CD4-positive, alpha-beta T cell treated with Interleukin-15 for 1 hour (primary cell): ENCODE measurements around the gene PSMC4.
"Not testable (repeated sequence)": the region's sequence is repeated elsewhere in the genome, so short reads cannot be mapped to it uniquely, and the experiment has no call there.

Source experiments
- DNase-seq: peaks from one replicate; pipeline ENCODE4 v3.0.0-alpha.2; 2020

Gene PSMC4

DNA sequence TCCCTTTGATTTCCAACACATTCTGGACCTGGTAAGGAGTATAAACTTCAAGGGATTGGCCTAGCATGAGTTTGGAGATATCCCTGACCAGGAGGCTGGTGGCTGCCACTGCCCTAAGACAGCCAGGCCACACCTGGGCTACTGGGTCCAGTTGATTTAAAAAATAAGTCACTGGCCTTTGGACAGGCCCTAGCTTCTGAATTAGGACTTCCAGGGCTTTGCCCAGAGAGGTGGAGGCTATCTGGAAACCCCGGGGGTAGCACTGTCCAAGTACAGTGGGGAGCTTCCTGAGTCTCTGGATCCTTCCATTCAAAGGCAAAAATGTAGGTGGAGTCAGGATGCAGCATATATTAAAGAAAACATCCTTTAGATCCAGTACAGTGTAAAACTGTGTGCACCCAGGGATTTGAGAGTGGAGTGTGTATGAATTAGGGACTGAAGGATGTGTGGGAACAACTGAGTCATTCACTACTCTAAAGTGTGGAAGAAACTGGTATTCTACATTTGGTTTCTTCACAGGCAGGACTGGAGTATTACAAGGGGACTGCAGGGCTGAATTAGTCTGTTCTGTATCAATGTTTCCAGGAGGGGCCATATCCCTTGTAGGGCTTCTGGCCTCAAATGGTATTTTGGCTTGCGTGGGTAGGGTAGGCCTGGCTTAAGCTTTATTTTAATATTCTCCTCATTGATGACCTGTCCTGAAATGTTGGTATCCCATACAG, 21.8 kb upstream of the PSMC4 start:
- DNase-seq, result no peak

DNA sequence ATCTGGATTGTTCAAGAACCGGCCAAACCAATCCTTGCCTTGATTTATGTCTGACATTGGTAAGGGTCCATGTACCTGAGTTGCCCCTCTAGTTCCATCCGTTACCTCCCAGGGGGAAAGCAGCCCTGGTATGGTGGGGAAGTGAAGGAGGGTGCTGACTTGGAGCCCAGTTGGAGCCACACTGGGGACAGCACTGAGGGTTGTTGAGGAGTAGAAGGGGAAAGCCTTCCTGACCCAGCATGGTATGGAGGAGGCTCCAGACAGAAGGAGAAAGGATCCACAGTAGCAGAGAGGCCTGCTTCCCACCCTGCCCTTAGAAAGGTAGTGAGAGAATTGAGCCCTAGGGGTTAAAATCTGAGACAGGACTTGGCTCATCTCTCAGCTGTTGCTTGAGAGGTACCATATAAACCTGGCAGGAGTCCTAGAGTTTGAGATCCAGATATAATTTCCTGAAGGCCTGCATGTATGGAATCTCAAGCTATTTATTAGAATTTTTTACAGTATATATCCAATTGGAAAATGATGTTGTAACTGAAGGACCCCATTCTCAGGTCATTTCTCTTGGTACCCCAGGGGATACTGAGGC, 19.8 kb upstream of the PSMC4 start:
- no peak for DNase-seq

DNA sequence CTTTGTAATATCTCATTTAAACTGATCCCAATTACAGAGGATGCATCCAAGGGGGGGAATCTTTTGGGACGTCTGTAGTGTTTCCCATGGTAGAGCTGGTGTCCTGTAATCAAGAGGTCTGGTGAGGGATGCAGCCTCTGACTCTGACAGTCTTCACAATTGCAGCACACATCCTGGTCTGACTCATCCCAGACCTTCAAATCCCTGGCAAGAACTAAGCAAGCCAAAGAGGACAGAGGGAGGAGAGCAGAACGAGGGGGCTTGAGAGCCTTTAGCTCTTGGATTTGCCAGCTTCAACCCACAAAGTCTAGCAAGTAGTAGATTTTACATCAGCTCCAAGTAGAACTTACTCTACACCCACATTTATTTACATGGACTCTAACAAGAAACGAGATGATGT, 19.3 kb upstream of the PSMC4 start:
- DNase-seq, result no peak

DNA sequence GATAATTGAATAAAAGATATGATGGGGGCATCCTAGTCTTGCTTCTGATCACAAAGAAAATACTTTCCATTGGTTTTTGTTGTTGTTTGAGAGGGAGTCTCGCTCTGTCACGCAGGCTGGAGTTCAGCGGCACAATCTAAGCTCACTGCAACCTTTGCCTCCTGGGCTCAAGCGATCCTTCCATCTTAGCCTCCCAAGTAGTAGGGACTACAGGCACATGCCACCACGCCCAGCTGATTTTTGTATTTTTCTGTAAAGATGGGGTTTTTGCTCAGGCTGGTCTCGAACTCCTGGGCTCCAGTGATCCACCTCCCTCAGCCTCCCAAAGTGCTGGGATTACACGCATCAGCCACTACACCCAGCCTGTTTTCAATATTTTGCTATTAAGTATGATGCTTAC, 17.1 kb upstream of the PSMC4 start:
- no peak for DNase-seq

DNA sequence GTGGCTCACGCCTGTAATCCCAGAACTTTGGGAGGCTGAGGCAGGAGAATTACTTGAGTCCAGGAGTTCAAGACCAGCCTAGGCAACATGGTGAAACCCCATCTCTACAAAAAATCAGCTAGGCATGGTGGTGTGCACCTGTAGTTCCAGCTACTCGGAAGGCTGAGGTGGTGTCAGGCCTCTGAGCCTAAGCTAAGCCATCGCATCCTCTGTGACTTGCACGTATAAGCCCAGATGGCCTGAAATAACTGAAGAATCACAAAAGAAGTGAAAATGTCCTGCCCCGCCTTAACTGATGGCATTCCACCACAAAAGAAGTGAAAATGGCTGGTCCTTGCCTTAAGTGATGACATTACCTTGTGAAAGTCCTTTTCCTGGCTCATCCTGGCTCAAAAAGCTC, 13.1 kb upstream of the PSMC4 start:
- not testable (repeated sequence) for DNase-seq

DNA sequence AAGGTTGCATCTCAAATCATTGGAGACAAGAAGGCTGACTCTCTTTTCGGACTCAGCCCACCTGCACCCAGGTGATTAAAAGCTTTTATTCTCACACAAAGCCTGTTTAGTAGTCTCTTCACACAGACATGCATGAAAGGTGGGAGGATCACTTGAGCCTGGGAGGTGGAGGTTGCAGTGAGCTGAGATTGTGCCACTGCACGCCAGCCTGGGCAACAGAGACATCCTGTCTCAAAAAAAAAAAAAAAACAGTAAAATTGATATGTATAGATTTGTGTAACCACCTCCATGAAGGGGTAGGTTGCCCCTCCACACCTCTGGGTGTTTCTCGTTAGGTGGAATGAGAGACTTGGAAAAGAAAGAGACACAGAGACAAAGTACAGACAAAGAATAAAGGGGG, 12.0 kb upstream of the PSMC4 start:
- not testable (repeated sequence) for DNase-seq

DNA sequence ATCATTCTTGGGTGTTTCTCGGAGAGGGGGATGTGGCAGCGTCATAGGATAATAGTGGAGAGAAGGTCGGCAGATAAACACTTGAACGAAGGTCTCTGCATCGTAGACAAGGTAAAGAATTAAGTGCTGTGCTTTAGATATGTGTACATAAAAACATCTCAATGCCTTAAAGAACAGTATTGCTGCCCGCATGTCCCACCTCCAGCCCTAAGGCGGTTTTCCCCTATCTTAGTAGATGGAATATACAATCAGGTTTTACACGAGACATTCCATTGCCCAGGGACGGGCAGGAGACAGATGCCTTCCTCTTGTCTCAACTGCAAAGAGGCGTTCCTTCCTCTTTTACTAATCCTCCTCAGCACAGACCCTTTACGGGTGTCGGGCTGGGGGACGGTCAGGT, 11.6 kb upstream of the PSMC4 start:
- not testable (repeated sequence) for DNase-seq

DNA sequence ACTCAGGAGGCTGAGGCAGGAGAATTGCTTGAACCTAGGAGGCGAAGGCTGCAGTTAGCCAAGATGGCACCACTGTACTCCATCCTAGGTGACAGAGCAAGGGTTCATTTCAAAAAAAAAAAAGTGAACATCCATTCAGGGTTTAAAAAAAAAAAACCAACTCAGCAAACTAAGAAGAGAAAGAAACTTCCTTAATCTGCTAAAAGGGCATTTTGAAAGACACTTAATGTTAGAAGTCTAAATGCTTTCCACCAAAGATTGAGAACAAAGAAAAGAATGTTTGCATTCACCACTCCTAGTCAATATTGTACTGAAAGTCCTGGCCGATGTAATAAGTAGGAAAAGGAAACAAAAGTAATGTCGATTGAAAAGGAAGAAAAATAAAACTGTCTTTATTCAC, 7.1 kb upstream of the PSMC4 start:
- no peak for DNase-seq

DNA sequence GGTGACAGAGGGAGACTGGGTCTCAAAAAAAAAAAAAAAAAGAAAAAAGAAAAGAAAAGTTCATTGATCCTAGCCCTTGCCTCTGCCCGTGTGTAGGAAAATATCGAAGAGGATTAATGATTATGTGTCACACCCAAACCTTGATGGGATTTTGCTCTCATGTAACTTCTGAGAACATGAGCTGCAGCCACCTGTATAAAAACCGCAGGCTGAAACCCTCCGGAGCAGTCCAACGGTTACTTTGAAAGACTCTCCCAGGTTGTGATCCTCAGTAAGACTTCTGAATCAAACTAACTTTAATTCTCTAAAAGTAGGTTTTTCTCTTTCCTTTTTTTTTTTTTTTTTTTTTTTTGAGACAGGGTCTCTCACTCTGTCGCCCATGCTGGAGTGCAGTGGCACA, 4.3 kb upstream of the PSMC4 start:
- DNase-seq, result no peak

DNA sequence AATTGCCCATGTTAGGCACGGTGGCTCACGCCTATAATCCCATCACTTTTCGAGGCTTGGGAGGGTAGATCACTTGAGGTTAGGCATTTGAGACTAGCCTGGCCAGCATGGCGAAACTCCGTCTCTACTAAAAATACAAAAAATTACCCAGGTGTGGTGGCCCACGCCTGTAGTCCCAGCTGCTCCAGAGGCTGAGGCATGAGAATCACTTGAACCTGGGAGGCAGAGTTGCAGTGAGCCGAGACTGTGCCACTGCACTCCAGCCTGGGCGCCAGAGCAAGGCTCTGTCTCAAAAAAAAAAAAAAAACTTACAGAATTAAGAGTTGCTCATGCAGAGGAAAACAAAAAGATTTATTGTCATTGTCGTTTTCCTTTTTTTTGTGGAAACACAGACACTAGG, 3.4 kb upstream of the PSMC4 start:
- DNase-seq, result no peak

DNA sequence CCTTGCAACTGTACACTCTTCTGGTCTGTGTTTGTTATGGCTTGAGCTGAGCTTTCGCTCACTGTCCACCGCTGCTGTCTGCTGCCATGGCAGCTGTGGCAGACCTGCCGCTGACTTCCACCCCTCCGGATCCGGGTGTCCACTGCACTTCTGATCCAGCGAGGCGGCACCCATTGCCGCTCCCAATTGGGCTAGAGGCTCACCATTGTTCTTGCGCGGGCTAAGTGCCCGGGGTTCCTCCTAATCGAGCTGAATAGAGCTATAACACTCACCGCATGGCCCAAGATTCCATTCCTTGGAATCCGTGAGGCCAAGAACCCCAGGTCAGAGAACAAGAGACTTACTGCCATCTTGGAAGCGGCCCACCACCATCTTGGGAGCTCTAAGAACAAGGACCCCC, 2.2 kb upstream of the PSMC4 start:
- no peak for DNase-seq

DNA sequence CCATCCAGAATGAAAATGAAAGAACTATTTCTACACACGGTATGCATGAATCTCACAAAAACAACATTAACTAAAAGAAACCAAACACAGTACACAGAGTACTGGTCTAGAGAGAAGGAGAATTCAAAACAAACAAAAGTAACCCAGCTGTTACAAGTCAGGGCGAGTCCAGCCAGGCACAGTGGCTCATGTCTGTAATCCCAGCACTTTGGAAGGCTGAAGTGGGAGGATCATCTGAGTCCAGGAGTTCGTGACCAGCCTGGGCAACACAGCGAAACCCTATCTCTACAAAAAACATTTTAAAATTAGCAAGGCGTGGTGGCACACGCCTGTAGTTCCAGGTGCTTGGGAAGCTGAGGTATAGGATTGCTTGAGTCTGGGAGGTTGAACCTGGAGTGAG, 1.7 kb upstream of the PSMC4 start:
- no peak for DNase-seq

DNA sequence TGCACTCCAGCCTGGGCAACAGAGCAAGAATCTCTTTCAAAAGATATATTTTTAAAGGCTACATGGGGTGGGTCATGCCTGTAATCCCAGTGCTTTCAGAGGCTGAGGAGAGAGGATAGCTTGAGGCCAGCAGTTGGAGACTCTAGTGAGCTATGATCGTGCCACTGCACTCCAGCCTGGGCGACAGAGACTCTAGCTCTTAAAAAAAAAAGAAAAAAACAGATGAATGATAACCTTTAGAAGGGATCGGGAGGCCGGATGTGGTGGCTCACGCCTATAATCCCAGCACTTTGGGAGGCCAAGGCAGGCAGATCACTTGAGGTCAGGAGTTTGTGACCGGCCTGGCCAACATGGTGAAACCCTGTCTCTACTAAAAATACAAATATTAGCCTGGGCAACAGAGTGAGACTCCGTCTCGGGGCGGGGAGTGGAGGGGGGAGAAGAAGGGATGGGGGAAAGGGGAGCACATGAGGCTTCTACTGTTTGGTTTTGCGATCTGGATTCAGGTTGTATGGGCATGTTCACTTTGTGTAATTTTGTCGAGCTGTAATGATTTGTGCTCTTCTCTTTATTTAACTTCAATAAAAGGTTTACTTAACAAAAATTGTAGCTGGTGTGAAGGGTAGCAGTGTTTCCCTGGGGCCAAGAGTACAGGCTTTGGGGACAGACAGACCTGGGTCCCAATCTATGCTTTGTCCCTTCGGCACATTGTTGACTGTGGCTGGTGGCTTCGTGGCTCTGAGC, 1.1 kb upstream of the PSMC4 start:
- DNase-seq, result no peak

DNA sequence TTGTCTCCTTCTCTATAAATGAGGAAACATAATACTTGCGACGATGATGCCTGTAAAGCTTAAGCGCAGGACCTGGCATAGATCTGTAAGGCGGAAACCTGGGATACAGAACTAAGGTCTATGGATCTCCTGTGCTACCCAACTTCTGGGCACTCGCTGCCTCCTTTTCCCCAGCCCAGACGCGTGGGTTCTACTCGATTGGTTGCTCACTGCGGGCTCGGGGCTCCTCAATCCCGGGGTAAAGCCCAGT, 615 bp upstream of the PSMC4 start:
- DNase-seq, result no peak

DNA sequence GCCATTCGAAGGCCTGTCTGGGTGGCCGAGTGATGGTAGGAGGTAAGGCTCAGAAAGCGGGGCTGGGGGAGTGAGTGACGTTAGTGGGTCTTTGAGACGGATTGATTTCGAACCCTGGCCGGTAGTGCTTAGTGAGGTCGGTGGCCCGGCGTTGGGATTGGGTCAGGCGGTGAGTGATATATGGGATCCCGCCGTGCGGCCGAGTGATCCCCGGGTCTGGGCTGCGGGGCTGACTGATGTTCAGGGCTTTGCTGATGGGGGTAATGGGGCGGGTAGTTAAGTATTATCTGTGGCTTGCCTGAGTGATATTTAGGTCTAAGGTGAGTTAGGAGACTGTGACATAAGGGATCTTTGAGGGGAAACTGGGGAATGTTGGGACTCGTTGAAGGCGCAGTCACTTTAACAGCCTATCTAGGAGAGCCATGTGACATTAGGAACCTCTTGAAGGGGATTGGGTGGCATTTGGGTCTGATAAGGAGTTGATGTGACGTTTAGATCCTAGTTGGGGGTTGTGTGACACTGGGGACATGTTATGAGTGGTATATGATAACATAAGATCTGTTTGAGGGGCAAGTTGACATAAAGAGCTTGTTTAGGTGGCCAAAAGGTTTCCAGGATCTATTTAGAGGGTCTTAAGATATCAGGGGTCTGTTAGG, 543 bp downstream of the PSMC4 start:
- no peak for DNase-seq

DNA sequence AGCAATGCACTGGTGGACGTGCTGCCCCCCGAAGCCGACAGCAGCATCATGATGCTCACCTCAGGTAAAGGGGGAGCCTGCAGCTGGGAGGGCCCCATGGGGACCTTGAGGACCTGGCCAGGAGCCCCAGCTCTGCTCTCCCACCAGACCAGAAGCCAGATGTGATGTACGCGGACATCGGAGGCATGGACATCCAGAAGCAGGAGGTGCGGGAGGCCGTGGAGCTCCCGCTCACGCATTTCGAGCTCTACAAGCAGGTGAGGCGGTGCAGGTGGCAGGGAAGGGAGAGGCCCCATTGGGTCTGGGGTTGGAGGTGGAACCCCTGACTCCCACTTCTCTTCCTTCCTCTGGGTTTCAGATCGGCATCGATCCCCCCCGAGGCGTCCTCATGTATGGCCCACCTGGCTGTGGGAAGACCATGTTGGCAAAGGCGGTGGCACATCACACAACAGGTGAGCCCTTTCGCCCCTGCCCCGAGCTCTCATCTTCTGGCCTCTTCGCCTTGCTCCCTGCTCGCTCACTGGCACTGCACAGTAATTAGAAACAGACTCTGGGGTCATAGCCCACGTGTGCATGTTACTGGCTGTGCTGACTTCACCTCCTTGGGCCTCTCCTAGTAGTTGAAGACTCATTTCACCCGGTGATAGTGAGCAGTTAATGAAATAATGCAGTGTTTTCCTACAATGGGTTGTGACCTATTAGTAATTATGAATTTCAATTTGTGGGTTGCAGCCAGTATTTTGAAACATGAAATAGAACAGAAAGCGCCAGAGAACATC, 3.6 kb downstream of the PSMC4 start:
- no peak for DNase-seq

DNA sequence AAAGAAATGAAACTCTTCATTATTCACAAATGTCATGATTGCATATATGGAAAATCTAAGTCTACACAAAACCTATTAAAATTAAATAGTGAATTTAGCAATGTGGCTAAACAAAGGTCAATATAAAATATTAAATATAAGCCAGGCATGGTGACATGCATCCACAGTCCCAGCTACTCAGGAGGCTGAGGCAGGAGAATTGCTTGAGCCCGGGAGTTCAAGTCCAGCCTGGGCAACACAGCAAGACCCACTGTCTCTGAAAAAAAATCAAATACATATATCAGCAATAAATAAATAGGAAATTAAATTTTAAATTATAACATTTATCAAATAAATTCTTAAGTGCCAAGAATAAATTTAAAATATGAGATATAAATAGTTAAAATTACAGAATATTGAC, 11.9 kb downstream of the PSMC4 start:
- no peak for DNase-seq

DNA sequence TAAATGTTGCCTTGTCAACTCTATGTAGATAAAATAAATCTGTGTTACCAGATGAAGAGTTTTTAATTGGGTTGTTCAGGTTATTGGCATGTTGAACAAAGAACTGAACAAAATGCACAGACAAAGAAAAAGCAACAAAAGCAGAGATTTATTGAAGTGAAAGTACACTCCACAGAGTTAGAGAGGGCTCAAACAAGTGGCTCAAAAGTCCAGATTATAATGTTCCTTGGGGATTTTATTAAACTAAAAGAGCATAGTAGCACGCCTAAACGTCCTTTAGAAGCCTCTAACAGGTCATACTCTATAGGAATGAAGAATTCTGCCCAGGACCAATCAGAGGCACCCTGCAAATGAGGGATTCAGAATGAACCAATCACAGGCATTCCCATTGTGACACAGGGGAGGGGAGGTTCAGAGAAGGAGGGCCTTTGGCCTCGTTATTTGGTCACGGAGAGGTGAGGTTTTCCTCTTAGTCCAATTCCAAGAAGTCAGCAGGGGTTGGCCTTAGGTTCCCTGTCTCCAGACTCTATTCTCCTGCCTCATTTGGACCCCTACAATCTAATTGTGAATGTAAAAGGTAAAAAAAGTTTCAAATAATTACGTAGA, 12.8 kb downstream of the PSMC4 start:
- DNase-seq, result no peak

DNA sequence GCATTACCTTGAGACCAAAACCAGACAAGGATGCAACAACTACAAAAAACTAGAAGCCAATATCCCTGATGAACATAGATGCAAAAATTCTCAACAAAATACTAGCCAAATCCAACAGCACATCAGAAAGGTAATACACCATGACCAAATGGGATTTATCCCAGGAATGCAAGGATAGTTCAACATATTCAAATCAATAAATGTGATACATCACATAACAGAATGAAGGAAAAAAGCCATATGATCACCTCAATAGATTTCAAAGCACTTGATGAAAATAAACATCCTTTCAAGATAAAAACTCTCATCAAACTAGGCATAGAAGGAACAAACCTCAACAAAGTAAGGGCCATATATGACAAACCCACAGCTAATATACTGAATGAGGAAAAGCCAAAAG, 15.7 kb downstream of the PSMC4 start:
- DNase-seq, result no peak

DNA sequence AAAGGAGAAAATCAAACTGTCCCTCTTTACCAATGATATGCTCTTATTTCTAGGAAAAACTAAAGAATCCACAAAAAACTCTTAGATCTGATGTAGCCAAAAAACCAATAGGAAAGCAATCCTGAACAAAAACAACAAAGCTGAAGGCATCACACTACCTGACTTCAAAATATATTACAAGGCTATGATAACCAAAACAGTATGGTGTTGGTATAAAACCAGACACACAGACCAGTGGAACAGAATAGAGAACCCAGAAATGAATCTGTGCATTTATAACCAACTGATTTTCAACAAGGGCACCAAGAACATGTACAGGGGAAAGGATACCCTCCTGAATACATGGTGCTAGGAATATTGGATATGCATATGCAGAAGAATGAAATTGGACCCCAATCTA, 16.2 kb downstream of the PSMC4 start:
- no peak for DNase-seq

DNA sequence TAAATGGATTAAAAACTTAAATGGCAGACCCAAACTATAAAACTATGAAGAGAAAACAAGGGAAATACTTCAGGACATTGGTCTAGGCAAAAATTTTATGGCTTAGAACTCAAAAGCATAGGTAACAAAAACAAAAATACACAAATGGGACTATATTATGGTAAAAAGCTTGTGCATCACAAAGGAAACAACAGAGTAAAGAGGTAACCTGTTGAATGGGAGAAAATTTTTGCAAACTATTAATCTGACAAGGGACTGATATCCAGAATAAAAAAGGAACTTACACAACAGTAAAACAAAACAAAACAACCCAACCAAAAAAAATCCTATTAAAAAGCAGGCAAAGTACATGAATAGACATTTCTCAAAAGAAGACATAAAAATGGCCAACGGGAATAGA, 16.6 kb downstream of the PSMC4 start:
- DNase-seq, result no peak

DNA sequence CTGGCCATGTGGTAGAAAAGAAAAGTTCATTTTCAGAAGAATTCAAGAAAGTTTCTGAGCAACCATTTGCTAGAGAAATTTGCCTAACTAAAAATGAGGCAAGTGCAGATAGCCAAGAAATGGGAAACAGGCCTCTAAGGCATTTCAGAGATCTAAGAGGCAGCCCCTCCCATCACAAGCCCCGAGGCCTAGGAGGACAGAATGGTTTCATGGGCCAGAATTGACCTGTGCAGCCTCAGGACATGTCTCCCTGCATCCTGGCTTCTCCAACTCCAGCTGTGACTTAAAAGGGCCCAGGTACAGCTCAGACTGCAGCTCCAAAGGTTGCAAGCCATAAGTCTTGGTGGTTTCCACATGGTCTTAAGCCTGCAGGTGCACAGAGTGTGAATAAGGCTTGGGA, 22.6 kb downstream of the PSMC4 start:
- DNase-seq, result no peak

DNA sequence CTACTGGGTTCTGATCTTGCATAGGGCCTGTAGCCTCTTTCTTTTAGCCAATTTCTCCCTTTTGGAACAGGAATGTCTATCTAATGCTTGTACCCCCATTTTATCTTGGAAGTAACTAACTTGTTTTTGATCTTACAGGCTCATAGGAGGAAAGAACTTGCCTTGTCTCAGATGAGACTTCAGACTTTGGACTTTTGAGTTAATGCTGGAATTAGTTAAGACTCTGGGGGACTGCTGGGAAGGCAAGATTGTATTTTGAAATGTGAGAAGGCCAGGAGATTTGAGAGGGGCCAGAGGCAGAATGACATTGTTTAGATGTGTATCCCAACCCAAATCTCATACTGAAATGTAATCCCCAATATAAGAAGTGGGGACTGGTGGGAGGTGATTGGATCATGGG, 23.4 kb downstream of the PSMC4 start:
- no peak for DNase-seq
